GM12878 (cell line): ENCODE data around the gene JAG1.

Source experiments
- KDM1A ChIP-seq: fragments of 200-600 bp; sonication (generic); IDR thresholded peaks from 2 replicates; pipeline ENCODE4 v1.6.1; 2016; ENCODE audit warnings: borderline replicate concordance
- PAX5 ChIP-seq: IDR thresholded peaks from 2 replicates; pipeline ENCODE4 v1.6.1; 2011; ENCODE audit warnings: low read depth, low read length, borderline replicate concordance
- POLR2A ChIP-seq: IDR thresholded peaks from 2 replicates; pipeline ENCODE4 v1.6.1; 2011; ENCODE audit warnings: low read depth, mild to moderate bottlenecking, low read length
- RCOR1 ChIP-seq: conservative IDR thresholded peaks from 2 replicates; pipeline ENCODE4 v1.6.1; 2012; ENCODE audit warnings: low read depth, low read length, improper control_type of control experiment
- SRF ChIP-seq, 2 experiments: IDR thresholded peaks; 2 replicates each; pipeline ENCODE4 v1.6.1; 2011; ENCODE audit warnings: low read depth in 2 of 2, low read length in 2 of 2, mild to moderate bottlenecking in 1 of 2, moderate library complexity in 1 of 2
- TCF12 ChIP-seq: IDR thresholded peaks from 2 replicates; pipeline ENCODE4 v1.6.1; 2011; ENCODE audit warnings: low read depth, mild to moderate bottlenecking, low read length
- YY1 ChIP-seq: IDR thresholded peaks from 2 replicates; pipeline ENCODE4 v1.6.1; 2011; ENCODE audit warnings: low read depth, mild to moderate bottlenecking, low read length

GRCh38 chr20:10713161-10713560 lies 39.4 kb upstream of the JAG1 start:
- TF ChIP-seq POLR2A (no peak), TCF12 (no peak), RCOR1 (no peak), KDM1A (no peak), PAX5 (no peak), YY1 (no peak), SRF (IDR thresholded peaks at IDR 0.05; ENCODE audit: low read depth in 2 of 2, low read length in 2 of 2) (no peak)
